ENCODE results near the gene PACRG.

Gene PACRG

GRCh38 chr6:163241683-163242082, 513.9 kb downstream of the PACRG start:
- DNase-seq (ENCODE audit: low read depth in 2 of 2): no peak

- no peak for DNase-seq (ENCODE audit: low read depth in 2 of 2)
These were observed 515.3 kb downstream of the PACRG start for GRCh38 chr6:163243083-163243482.

GRCh38 chr6:163243692-163244589, 516.2 kb downstream of the PACRG start:
- DNase-seq (ENCODE audit: low read depth in 2 of 2): no peak

GRCh38 chr6:163248051-163248450, 520.3 kb downstream of the PACRG start:
- no peak for DNase-seq (ENCODE audit: low read depth in 2 of 2)

- no peak for DNase-seq (ENCODE audit: low read depth in 2 of 2)
These were observed 521.9 kb downstream of the PACRG start for GRCh38 chr6:163249651-163250101.

GRCh38 chr6:163250116-163250515, 522.3 kb downstream of the PACRG start:
- DNase-seq (ENCODE audit: low read depth in 2 of 2): no peak

- no peak for DNase-seq (ENCODE audit: low read depth in 2 of 2)
These were observed 524.4 kb downstream of the PACRG start for GRCh38 chr6:163252061-163252591.

- no peak for DNase-seq (ENCODE audit: low read depth in 2 of 2)
These were observed 525.9 kb downstream of the PACRG start for GRCh38 chr6:163253556-163254213.

GRCh38 chr6:163254341-163254835, 526.6 kb downstream of the PACRG start:
- no peak for DNase-seq (ENCODE audit: low read depth in 2 of 2)

GRCh38 chr6:163255265-163255664, 527.5 kb downstream of the PACRG start:
- no peak for DNase-seq (ENCODE audit: low read depth in 2 of 2)

GRCh38 chr6:163259689-163260088, 531.9 kb downstream of the PACRG start:
- no peak for DNase-seq (ENCODE audit: low read depth in 2 of 2)

- DNase-seq (ENCODE audit: low read depth in 2 of 2): no peak
These were observed 532.5 kb downstream of the PACRG start for GRCh38 chr6:163260111-163260895.

- DNase-seq (ENCODE audit: low read depth in 2 of 2): no peak
These were observed 533.1 kb downstream of the PACRG start for GRCh38 chr6:163260911-163261310.

- no peak for DNase-seq (ENCODE audit: low read depth in 2 of 2)
These were observed 533.6 kb downstream of the PACRG start for GRCh38 chr6:163261361-163261760.

- no peak for DNase-seq (ENCODE audit: low read depth in 2 of 2)
These were observed 534.3 kb downstream of the PACRG start for GRCh38 chr6:163262080-163262479.

GRCh38 chr6:163263196-163263595, 535.4 kb downstream of the PACRG start:
- no peak for DNase-seq (ENCODE audit: low read depth in 2 of 2)

- no peak for DNase-seq (ENCODE audit: low read depth in 2 of 2)
These were observed 536.4 kb downstream of the PACRG start for GRCh38 chr6:163263998-163264661.

GRCh38 chr6:163264662-163265035, 536.9 kb downstream of the PACRG start:
- DNase-seq (ENCODE audit: low read depth in 2 of 2): no peak

- no peak for DNase-seq (ENCODE audit: low read depth in 2 of 2)
These were observed 553.9 kb downstream of the PACRG start for GRCh38 chr6:163281634-163282033.

GRCh38 chr6:163282672-163283071, 554.9 kb downstream of the PACRG start:
- DNase-seq (ENCODE audit: low read depth in 2 of 2): no peak

- no peak for DNase-seq (ENCODE audit: low read depth in 2 of 2)
These were observed 556.4 kb downstream of the PACRG start for GRCh38 chr6:163284151-163284550.

Measured in activated CD8-positive, alpha-beta memory T cell treated with anti-CD3 and anti-CD28 coated beads for 4 hours (primary cell).